HepG2 (cell line): ENCODE measurements around the gene NGLY1.

ENCODE experiments used
- CHD2 ChIP-seq: IDR thresholded peaks from 2 replicates; pipeline ENCODE4 v1.6.1; 2011; ENCODE audit warnings: low read depth, low read length, improper control_type of control experiment
- EP300 ChIP-seq, 3 experiments: sonication (generic) in 1 of 3; formaldehyde crosslinking in 1 of 3; IDR thresholded peaks; 2 replicates each; pipeline versions ENCODE4 v1.5.1 to v1.6.1; 2011 to 2020; ENCODE audit warnings: low read depth in 2 of 3, low read length in 2 of 3, borderline replicate concordance in 1 of 3, improper control_type of control experiment in 1 of 3, mild to moderate bottlenecking in 1 of 3, missing genetic modification reagents in 1 of 3, moderate library complexity in 1 of 3
- EZH2 ChIP-seq: conservative IDR thresholded peaks from 2 replicates; pipeline ENCODE4 v1.6.1; 2012; ENCODE audit warnings: mild to moderate bottlenecking, low read depth, low read length, moderate library complexity
- GATAD2A ChIP-seq: IDR thresholded peaks from 2 replicates; pipeline ENCODE4 v1.6.1; 2016
- ZNF20 ChIP-seq: sonication (generic); formaldehyde crosslinking; IDR thresholded peaks from 2 replicates; pipeline ENCODE4 v1.4.0; 2020; ENCODE audit warnings: mild to moderate bottlenecking, moderate library complexity, missing genetic modification reagents
- TF ChIP-seq, protein P1 (sequence below): sonication (generic); formaldehyde crosslinking; IDR thresholded peaks from 2 replicates; pipeline ENCODE4 v1.4.0; 2020; ENCODE audit warnings: missing genetic modification reagents

DNA sequence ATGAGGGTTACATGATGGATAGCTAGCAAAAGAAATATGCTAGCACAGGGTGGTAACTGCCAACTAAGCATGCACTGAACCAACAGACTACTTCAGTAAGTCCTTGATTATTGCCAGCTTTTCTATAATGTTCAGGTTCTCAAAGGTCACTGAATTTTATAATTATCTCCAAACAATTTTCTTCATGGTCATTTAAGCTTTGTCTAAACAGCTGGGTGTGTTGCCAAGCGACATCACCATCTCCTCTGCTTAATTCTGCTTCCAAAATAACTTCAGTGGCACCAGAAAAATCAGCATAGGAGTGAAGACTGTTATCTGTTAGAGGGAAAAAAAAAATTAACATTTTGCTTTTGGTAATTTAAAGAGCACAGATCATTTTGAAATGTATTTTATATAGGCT, 63.9 kb downstream of the NGLY1 start:
- TF ChIP-seq ZNF20 (no peak), EP300 (IDR thresholded peaks at IDR 0.05; ENCODE audit: low read depth in 2 of 2, low read length in 2 of 2) (no peak), EP300 (CRISPR knock-in tag; IDR thresholded peaks at IDR 0.05; ENCODE audit: borderline replicate concordance) (no peak), GATAD2A (CRISPR knock-in tag) (no peak), EZH2 (no peak), CHD2 (no peak)
- TF ChIP-seq, protein P1, sequence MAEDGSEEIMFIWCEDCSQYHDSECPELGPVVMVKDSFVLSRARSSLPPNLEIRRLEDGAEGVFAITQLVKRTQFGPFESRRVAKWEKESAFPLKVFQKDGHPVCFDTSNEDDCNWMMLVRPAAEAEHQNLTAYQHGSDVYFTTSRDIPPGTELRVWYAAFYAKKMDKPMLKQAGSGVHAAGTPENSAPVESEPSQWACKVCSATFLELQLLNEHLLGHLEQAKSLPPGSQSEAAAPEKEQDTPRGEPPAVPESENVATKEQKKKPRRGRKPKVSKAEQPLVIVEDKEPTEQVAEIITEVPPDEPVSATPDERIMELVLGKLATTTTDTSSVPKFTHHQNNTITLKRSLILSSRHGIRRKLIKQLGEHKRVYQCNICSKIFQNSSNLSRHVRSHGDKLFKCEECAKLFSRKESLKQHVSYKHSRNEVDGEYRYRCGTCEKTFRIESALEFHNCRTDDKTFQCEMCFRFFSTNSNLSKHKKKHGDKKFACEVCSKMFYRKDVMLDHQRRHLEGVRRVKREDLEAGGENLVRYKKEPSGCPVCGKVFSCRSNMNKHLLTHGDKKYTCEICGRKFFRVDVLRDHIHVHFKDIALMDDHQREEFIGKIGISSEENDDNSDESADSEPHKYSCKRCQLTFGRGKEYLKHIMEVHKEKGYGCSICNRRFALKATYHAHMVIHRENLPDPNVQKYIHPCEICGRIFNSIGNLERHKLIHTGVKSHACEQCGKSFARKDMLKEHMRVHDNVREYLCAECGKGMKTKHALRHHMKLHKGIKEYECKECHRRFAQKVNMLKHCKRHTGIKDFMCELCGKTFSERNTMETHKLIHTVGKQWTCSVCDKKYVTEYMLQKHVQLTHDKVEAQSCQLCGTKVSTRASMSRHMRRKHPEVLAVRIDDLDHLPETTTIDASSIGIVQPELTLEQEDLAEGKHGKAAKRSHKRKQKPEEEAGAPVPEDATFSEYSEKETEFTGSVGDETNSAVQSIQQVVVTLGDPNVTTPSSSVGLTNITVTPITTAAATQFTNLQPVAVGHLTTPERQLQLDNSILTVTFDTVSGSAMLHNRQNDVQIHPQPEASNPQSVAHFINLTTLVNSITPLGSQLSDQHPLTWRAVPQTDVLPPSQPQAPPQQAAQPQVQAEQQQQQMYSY (CRISPR knock-in tag) = no peak
